Liver (tissue), 3 donors: Measurements from ENCODE around the gene LEAP2.

ENCODE experiments used
- CTCF ChIP-seq: fragments of 150-350 bp; IDR thresholded peaks from 2 replicates; pipeline ENCODE4 v1.5.1; 2017; ENCODE audit warnings: improper control_type of control experiment, low read depth, low read length; ENCODE audit not compliant: missing input control
- FOXA1 ChIP-seq: IDR thresholded peaks from 2 replicates; pipeline ENCODE4 v1.6.1; 2016; ENCODE audit warnings: antibody characterized with exemption
- JUND ChIP-seq, 2 donors: IDR thresholded peaks; 2 replicates each; pipeline ENCODE4 v1.6.1; 2016; ENCODE audit warnings: antibody characterized with exemption in 2 of 2
- MAX ChIP-seq: IDR thresholded peaks from 2 replicates; pipeline ENCODE4 v1.6.1; 2016; ENCODE audit warnings: antibody characterized with exemption
- TAF1 ChIP-seq: conservative IDR thresholded peaks from 2 replicates; pipeline ENCODE4 v1.6.1; 2016; ENCODE audit warnings: antibody characterized with exemption, mild to moderate bottlenecking
- donor health status: healthy.
- donor health status: healthy.

GRCh38 chr5:132872788-132873118 lies 715 bp upstream of the LEAP2 start:
- no peak for TF ChIP-seq CTCF
- no peak for TF ChIP-seq JUND (IDR thresholded peaks at IDR 0.05)
- no peak for TF ChIP-seq TAF1
- TF ChIP-seq MAX = no peak
- no peak for TF ChIP-seq FOXA1
